ENCODE data around the gene URI1. TPM values are rescaled to one million over a fixed set of nuclear protein-coding genes. Genes with fewer than 3 reads are reported as not detected.

Gene URI1
- total and polyA plus RNA-seq, 2 of the 8 experiments (the other 6 are each of a cell fraction or from before 2014, with no cell fraction given), result 27.7 to 64.3 TPM

GRCh38 chr19:29976151-29976943 is 34.3 kb downstream of the URI1 start:
- Histone ChIP-seq H3K27me3 (replicated peaks in 1 of 4; ENCODE audit: control insufficient read depth in 3 of 4, extremely low read depth in 1 of 4, insufficient read depth in 3 of 4, low read length in 3 of 4) (no peaks in the 10 kb centered on the region), H3K4me1 (replicated peaks in 1 of 4; ENCODE audit: control insufficient read depth in 3 of 4, insufficient read depth in 4 of 4, low read length in 3 of 4) (no peaks in the 10 kb centered on the region), H3K4me2 (ENCODE audit: insufficient read depth in 1 of 2, low read depth in 2 of 2, low read length in 2 of 2) (no peak overlapping the region), H3K4me3 (ENCODE audit: extremely low read depth in 1 of 4, insufficient read depth in 2 of 4, low read depth in 3 of 4, low read length in 4 of 4) (no peak overlapping the region), H3K23ac (ENCODE audit: insufficient read length) (no peak overlapping the region), H3K18ac (ENCODE audit: extremely low read depth, low read length) (no peak overlapping the region), H2BK120ac (replicated peaks; ENCODE audit: low read depth, low read length) (no peak overlapping the region), H4K20me1 (replicated peaks in 1 of 2; ENCODE audit: control insufficient read depth in 1 of 2, insufficient read depth in 2 of 2, low read length in 2 of 2) (peaks cover 2 to 7% of the 10 kb centered on the region in 2 experiments), H3K9me3 (ENCODE audit: insufficient read depth in 2 of 2, low read depth in 1 of 2, low read length in 1 of 2) (no peaks in the 10 kb centered on the region), H3K4ac (replicated peaks; ENCODE audit: insufficient read length, low read depth, low read length) (no peak overlapping the region), H3K9ac (replicated peaks in 1 of 4; ENCODE audit: extremely low read depth in 1 of 4, low read depth in 3 of 4, low read length in 3 of 4) (no peak overlapping the region), H3K56ac (replicated peaks; ENCODE audit: insufficient read length, low read depth, low read length) (no peak overlapping the region), H3K36me3 (ENCODE audit: control insufficient read depth in 2 of 4, insufficient read depth in 4 of 4, low read length in 3 of 4) (no peaks in the 10 kb centered on the region), H4K91ac (replicated peaks; ENCODE audit: insufficient read length, low read length) (no peak overlapping the region), H4K8ac (ENCODE audit: extremely low read depth, insufficient read depth, low read length) (no peak overlapping the region), H3K23me2 (ENCODE audit: low read depth, low read length) (no peaks in the 10 kb centered on the region), H2AFZ (ENCODE audit: low read length) (no peak overlapping the region), H2AK5ac (ENCODE audit: low read depth, low read length) (peak overlapping the region; percentile 20), H2BK5ac (ENCODE audit: low read depth, low read length) (no peak overlapping the region), H3K79me1 (ENCODE audit: low read depth, low read length) (no peaks in the 10 kb centered on the region; the same call in 1 of the 2 replicates), H4K5ac (ENCODE audit: insufficient read length, low read depth, low read length) (no peak overlapping the region), H2BK15ac (ENCODE audit: low read length) (no peak overlapping the region), H3K79me2 (ENCODE audit: control insufficient read depth in 1 of 2, insufficient read depth in 2 of 2, low read length in 2 of 2) (peaks cover 0 to 95% of the 10 kb centered on the region in 2 experiments; a peak in 3 of 4 replicates), H3K27ac (ENCODE audit: low read depth, low read length) (no peak overlapping the region), H3K14ac (ENCODE audit: insufficient read length) (no peak overlapping the region), H2BK20ac (ENCODE audit: low read length) (no peak overlapping the region), H2BK12ac (ENCODE audit: low read depth, low read length) (no peak overlapping the region)
- POLR2A ChIA-PET (ENCODE audit: partially characterized antibody), result no interaction called here
- no peak for TF ChIP-seq BRCA1 (IDR thresholded peaks at IDR 0.05; ENCODE audit: low read depth, low read length)
- TF ChIP-seq CHD1 (IDR thresholded peaks at IDR 0.05; ENCODE audit: low read depth, low read length), result no peak
- TF ChIP-seq ZNF274 (IDR thresholded peaks at IDR 0.05; ENCODE audit: borderline replicate concordance, extremely low read depth, low read length), result no peak
- TF ChIP-seq HDAC6 (IDR thresholded peaks at IDR 0.05; ENCODE audit: low read depth, low read length), result no peak
- TF ChIP-seq FOSL1 (IDR thresholded peaks at IDR 0.05; ENCODE audit: insufficient read depth, low read depth, low read length), result no peak
- TF ChIP-seq TBP (IDR thresholded peaks at IDR 0.05; ENCODE audit: low read depth, low read length), result no peak
- TF ChIP-seq RNF2 (IDR thresholded peaks at IDR 0.05; ENCODE audit: borderline replicate concordance, low read depth, low read length, missing control alignments, poor library complexity, severe bottlenecking), result no peak
- no peak for TF ChIP-seq KDM4A (IDR thresholded peaks at IDR 0.05; ENCODE audit: low read depth, low read length, severe bottlenecking)
- no peak for TF ChIP-seq CTBP2 (IDR thresholded peaks at IDR 0.05; ENCODE audit: borderline replicate concordance, insufficient read depth, insufficient read length, low read length)
- TF ChIP-seq JUN (IDR thresholded peaks at IDR 0.05; ENCODE audit: low read depth, low read length), result no peak
- TF ChIP-seq CREB1 (IDR thresholded peaks at IDR 0.05), result no peak
- no peak for TF ChIP-seq RBBP5 (IDR thresholded peaks at IDR 0.05; ENCODE audit: borderline replicate concordance, low read depth, low read length)
- no peak for TF ChIP-seq SP2 (IDR thresholded peaks at IDR 0.05; ENCODE audit: low read length)
- no peak for FAIRE-seq
- CTCF ChIA-PET (ENCODE audit: partially characterized antibody), result interaction anchor here (1.3 to 1.6 kb wide), 3 partner anchors 9 to 35 kb away, joined by 3 to 6 read pairs (median 3); no protein-coding TSS in a partner anchor
- WGBS, 2 experiments (ENCODE audit: extremely low coverage in 1 of 2, insufficient coverage in 1 of 2, insufficient read length in 1 of 2, insufficient replicate concordance in 2 of 2, low coverage in 1 of 2, low lambda C conversion rate in 2 of 2, missing lambda C conversion rate in 1 of 2), result 92% methylated on average over 6 of the region's 6 CpGs; no CpG with 5 or more reads in 1 of the 2 experiments
- no peak for DNase-seq (ENCODE audit: low read depth in 1 of 2, low spot score in 2 of 2)

Measured in H1 (cell line).